Vagina (tissue), 2 donors: ENCODE measurements around the gene ZBTB25. TPM values are rescaled to one million over a fixed set of nuclear protein-coding genes. Genes with fewer than 3 reads are reported as not detected.

ENCODE experiments used
- DNase-seq, 2 donors: peaks; one replicate each; pipeline ENCODE4 v3.0.0-alpha.2; 2017; ENCODE audit errors: extremely low spot score in 2 of 2
- H3K27ac ChIP-seq: fragments of 200-600 bp; sonication (generic); one replicate; pipeline ENCODE4 v1.5.1; 2019
- H3K27me3 ChIP-seq: fragments of 200-600 bp; sonication (generic); one replicate; pipeline ENCODE4 v1.5.1; 2019
- H3K36me3 ChIP-seq, 2 donors: fragments of 200-600 bp; sonication (generic); one replicate each; pipeline ENCODE4 v1.5.1; 2017 to 2019
- H3K4me1 ChIP-seq: fragments of 200-600 bp; sonication (generic); one replicate; pipeline ENCODE4 v1.5.1; 2019
- H3K4me3 ChIP-seq, 2 donors: fragments of 200-600 bp; sonication (generic); 1 replicate in 1 of 2; 2 replicates in 1 of 2; pipeline ENCODE4 v1.5.1; 2016 to 2019
- H3K9me3 ChIP-seq: fragments of 200-600 bp; sonication (generic); one replicate; pipeline ENCODE4 v1.5.1; 2019
- POLR2A ChIP-seq, 2 donors: fragments of 450-650 bp; IDR thresholded peaks; one replicate each; pipeline ENCODE4 v1.6.1; 2017; ENCODE audit warnings: antibody characterized with exemption in 2 of 2, mild to moderate bottlenecking in 2 of 2, moderate library complexity in 2 of 2
- POLR2AphosphoS5 ChIP-seq, 2 donors: sonication (generic); formaldehyde crosslinking; IDR thresholded peaks; one replicate each; pipeline ENCODE4 v1.9.0; 2017; ENCODE audit warnings: antibody characterized with exemption in 2 of 2, mild to moderate bottlenecking in 2 of 2, low read depth in 1 of 2; ENCODE audit not compliant: insufficient read depth in 1 of 2
- intact Hi-C: fragments of 100-400 bp; cut with DNase I; formaldehyde crosslinking; loops from one replicate; pipeline ENCODE4 v1.15.1; 2023
- total RNA-seq: library from RNA; depleted of rRNA; stranded (reverse); fragments of >200 nt; gene quantifications from one replicate; pipeline ENCODE4 v1.2.3, GENCODE V29; 2016
- TF ChIP-seq, protein P1 (sequence below), 3 experiments: fragments of 450-650 bp in 2 of 3; fragments of 200-600 bp in 1 of 3; sonication (generic) in 1 of 3; IDR thresholded peaks; one replicate each; pipeline ENCODE4 v1.5.1; 2017 to 2019; ENCODE audit warnings: antibody characterized with exemption in 3 of 3, mild to moderate bottlenecking in 2 of 3, moderate library complexity in 2 of 3

The ZBTB25 gene
- total RNA-seq, 1 donor from 2014 or later = 11.3 TPM

DNA sequence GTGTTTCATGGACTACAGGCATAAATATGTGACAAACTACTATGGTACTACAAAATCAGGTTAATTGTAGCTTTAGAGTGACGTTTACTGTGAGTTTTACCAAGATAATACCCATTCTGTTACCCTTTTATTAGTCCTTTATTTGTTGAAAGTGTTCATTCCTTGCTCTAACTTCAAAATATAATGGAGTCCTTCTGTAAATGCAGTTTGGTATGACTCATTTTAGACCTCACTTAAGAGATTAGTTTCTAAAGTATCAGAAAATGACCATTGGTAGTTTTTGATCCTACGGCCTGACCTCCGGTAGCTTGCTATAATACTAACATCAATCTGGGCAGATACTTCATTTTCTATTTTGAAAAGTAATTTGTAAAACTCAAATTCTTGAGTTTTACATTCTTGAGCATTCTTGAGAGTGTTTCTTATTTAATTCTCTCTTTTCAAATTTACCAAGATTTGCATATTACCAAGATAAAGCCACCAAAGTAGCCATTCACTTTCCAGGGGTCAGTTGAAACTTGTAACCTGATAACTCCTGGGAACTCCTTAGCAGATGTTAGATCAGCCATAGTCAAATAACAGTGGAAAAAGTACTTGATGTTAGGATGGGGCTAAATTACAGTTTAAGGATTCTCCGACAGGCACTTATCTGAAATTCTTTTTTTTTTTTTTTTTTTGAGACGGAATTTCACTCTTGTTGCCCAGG lies 41.1 kb upstream of the ZBTB25 start:
- Histone ChIP-seq H3K27ac (no peak overlapping the region), H3K4me3 (no peak overlapping the region), H3K9me3 (no peaks in the 10 kb centered on the region), H3K36me3 (no peaks in the 10 kb centered on the region), H3K4me1 (peaks cover 17% of the 10 kb centered on the region), H3K27me3 (no peaks in the 10 kb centered on the region)
- TF ChIP-seq POLR2A (IDR thresholded peaks at IDR 0.05) (no peak), POLR2AphosphoS5 (IDR thresholded peaks at IDR 0.05; ENCODE audit: insufficient read depth in 1 of 2, low read depth in 1 of 2) (no peak)
- TF ChIP-seq, protein P1, sequence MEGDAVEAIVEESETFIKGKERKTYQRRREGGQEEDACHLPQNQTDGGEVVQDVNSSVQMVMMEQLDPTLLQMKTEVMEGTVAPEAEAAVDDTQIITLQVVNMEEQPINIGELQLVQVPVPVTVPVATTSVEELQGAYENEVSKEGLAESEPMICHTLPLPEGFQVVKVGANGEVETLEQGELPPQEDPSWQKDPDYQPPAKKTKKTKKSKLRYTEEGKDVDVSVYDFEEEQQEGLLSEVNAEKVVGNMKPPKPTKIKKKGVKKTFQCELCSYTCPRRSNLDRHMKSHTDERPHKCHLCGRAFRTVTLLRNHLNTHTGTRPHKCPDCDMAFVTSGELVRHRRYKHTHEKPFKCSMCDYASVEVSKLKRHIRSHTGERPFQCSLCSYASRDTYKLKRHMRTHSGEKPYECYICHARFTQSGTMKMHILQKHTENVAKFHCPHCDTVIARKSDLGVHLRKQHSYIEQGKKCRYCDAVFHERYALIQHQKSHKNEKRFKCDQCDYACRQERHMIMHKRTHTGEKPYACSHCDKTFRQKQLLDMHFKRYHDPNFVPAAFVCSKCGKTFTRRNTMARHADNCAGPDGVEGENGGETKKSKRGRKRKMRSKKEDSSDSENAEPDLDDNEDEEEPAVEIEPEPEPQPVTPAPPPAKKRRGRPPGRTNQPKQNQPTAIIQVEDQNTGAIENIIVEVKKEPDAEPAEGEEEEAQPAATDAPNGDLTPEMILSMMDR (IDR thresholded peaks at IDR 0.05) = no peak
- no peak for DNase-seq
- intact Hi-C loops = no loop called here

DNA sequence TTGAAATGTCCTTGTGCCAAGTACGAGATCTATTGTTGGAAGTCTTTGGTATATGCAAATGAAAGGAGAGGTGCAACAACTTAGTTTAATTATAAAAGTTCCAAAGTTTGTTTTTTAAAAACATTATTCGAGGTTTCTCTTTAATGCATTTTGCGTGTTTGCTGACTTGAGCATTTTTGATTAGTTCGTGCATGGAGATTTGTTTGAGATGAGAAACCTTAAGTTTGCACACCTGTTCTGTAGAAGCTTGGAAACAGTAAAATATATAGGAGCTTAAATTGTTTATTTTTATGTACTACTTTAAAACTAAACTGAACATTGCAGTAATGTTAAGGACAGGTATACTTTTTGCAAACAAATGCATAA lies 39.2 kb upstream of the ZBTB25 start:
- Histone ChIP-seq H3K4me3 (peak overlapping the region; percentile 50 to 56), H3K36me3 (no peaks in the 10 kb centered on the region), H3K4me1 (peaks cover 19% of the 10 kb centered on the region), H3K27ac (no peak overlapping the region), H3K27me3 (no peaks in the 10 kb centered on the region), H3K9me3 (no peaks in the 10 kb centered on the region)
- TF ChIP-seq POLR2AphosphoS5 (IDR thresholded peaks at IDR 0.05; ENCODE audit: insufficient read depth in 1 of 2, low read depth in 1 of 2) (no peak), POLR2A (IDR thresholded peaks at IDR 0.05) (no peak)
- TF ChIP-seq, protein P1 (IDR thresholded peaks at IDR 0.05) = no peak
- no peak for DNase-seq
- intact Hi-C loops = no loop called here

DNA sequence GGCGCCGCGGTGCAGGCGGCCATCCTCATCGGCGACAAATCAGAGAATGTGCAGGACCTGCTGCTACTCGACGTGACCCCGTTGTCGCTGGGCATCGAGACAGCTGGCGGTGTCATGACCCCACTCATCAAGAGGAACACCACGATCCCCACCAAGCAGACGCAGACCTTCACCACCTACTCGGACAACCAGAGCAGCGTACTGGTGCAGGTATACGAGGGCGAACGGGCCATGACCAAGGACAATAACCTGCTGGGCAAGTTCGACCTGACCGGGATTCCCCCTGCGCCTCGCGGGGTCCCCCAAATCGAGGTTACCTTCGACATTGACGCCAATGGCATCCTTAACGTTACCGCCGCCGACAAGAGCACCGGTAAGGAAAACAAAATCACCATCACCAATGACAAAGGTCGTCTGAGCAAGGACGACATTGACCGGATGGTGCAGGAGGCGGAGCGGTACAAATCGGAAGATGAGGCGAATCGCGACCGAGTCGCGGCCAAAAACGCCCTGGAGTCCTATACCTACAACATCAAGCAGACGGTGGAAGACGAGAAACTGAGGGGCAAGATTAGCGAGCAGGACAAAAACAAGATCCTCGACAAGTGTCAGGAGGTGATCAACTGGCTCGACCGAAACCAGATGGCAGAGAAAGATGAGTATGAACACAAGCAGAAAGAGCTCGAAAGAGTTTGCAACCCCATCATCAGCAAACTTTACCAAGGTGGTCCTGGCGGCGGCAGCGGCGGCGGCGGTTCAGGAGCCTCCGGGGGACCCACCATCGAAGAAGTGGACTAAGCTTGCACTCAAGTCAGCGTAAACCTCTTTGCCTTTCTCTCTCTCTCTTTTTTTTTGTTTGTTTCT lies 38.6 kb upstream of the ZBTB25 start:
- Histone ChIP-seq H3K27ac (no peak overlapping the region), H3K27me3 (no peaks in the 10 kb centered on the region), H3K4me3 (peak overlapping the region; percentile 50 to 56), H3K4me1 (peaks cover 19% of the 10 kb centered on the region), H3K36me3 (no peaks in the 10 kb centered on the region), H3K9me3 (no peaks in the 10 kb centered on the region)
- no peak for DNase-seq
- TF ChIP-seq POLR2AphosphoS5 (IDR thresholded peaks at IDR 0.05; ENCODE audit: insufficient read depth in 1 of 2, low read depth in 1 of 2) (no peak), POLR2A (IDR thresholded peaks at IDR 0.05) (no peak)
- TF ChIP-seq, protein P1 (IDR thresholded peaks at IDR 0.05) = no peak
- intact Hi-C loops = no loop called here

DNA sequence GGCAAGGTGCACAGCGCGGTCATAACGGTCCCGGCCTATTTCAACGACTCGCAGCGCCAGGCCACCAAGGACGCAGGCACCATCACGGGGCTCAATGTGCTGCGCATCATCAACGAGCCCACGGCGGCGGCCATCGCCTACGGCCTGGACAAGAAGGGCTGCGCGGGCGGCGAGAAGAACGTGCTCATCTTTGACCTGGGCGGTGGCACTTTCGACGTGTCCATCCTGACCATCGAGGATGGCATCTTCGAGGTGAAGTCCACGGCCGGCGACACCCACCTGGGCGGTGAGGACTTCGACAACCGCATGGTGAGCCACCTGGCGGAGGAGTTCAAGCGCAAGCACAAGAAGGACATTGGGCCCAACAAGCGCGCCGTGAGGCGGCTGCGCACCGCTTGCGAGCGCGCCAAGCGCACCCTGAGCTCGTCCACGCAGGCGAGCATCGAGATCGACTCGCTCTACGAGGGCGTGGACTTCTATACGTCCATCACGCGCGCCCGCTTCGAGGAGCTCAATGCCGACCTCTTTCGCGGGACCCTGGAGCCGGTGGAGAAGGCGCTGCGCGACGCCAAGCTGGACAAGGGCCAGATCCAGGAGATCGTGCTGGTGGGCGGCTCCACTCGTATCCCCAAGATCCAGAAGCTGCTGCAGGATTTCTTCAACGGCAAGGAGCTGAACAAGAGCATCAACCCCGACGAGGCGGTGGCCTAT lies 37.8 kb upstream of the ZBTB25 start:
- intact Hi-C loops = no loop called here
- Histone ChIP-seq H3K36me3 (no peaks in the 10 kb centered on the region), H3K27me3 (no peaks in the 10 kb centered on the region), H3K9me3 (no peaks in the 10 kb centered on the region), H3K4me3 (peak overlapping the region; percentile 50 to 56), H3K27ac (no peak overlapping the region), H3K4me1 (peaks cover 19% of the 10 kb centered on the region)
- TF ChIP-seq POLR2AphosphoS5 (IDR thresholded peaks at IDR 0.05; ENCODE audit: insufficient read depth in 1 of 2, low read depth in 1 of 2) = no peak
- TF ChIP-seq, protein P1 (IDR thresholded peaks at IDR 0.05) = no peak
- TF ChIP-seq POLR2A (IDR thresholded peaks at IDR 0.05) = no peak
- DNase-seq = no peak
